Ramos (cell line): ENCODE measurements around the gene CBX7.

ENCODE experiments used
- in situ Hi-C: fragments of 300-500 bp; cut with MboI; formaldehyde crosslinking; loops from one replicate; pipeline ENCODE4 v1.14.3; 2022; ENCODE audit warnings: low sequenced_read_pairs; ENCODE audit not compliant: unreplicated experiment

Gene CBX7

DNA sequence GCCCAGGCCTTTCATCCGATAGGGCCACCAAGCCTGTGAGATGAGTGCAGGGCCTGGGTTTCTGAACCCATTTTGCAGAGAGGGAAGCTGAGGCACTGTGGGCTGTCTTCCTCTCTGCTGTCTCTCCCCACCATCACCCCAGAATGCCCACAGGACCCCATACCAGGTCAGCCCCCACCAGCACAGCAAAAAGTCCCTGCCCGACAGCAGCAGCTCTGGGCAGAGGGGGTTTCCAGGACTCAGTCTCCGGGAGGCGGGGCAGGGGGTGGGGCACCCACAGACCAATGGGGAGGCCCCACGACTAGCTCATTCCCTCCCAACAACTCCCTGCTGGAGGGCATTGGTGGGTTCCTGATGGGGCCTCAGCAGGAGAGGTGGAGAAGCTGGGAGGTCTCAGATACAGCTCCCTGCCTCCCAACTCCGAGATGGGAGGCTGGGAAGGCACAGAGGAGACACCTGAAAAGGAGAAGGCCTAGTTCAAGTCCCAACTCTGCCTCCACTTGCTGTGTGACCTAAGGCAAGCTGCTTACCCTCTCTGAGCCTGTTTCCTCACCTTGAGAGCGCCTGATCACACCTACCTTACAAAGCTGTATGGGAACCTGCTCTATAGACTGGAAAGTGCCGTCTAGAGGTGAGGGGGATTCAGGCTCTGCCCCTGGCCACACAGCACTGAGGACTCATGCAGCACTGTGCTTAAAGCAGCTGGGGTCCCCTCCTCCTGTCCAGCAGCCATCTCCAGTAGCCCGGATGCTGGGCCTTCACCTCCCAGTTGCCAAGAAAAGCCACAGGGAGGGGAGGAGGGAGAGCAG lies 3.5 kb downstream of the CBX7 start:
- in situ Hi-C loops: no loop called here

DNA sequence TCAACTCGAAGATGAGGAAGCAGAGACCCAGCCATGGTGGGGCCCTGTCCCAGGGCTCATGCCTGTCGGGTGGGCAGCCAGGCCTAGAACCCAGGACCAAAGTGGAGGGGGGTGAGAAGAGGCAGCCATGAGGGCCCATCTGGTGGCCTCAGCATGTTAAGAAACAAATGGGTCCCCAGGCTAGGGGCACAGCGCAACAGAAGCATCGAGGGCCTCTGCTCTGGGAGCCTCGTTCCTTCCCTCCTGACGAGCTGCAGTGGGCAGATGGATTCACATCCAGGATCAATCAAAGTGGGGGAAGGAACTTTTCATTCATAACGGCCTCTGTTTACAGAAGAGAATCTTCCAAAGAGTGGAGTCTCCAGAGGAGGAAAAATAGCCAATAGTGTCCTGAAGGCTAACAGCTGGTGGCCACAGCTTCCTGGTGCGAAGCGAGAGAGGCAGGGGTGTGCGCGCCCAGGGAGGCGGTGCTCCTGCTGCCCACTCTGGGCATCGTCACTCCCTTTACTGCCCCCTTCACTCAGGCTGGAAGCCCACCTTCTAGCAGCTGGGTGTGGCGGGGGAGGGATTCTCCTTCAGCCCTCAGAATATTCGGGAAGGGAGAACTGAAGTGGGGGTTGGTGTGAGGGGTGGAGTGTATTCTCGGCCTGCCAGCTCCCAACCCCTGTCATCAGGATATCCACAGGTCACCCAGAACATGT lies 4.3 kb downstream of the CBX7 start:
- in situ Hi-C loops: no loop called here

DNA sequence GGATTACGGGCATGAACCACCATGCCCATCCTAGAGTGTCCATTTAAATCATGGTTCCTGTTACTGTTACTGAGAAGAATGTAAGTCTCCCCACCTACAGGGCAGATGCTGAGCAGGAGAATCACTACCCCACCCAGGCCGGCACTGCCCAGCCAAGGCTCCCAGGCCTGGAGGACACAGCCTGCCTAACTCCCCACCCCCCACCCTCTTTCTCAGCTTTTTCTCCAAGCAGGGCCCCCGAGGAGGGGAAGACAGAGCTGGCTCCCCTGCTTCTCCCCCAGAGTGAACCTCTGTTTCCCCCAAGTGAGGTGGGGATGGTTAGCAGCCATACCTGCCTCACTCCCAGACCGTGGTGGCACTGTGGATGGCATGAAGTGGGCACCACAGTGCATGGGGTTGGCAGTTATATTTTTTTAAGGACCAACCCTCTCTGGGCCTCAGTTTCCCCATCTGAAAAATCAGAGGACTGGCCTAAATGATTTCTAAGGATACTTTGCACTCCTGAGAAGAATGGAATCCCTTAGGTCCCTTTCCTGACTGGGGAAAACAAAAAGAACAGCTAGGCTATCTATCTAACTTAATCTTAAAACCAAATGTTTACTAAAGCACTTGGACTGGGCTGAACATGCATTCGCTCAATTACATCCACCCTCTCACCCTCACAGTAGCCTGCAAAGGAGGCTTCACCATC lies 5.0 kb downstream of the CBX7 start:
- in situ Hi-C loops: no loop called here

GRCh38 chr22:39146256-39147101 lies 6.0 kb downstream of the CBX7 start:
- in situ Hi-C loops: no loop called here

DNA sequence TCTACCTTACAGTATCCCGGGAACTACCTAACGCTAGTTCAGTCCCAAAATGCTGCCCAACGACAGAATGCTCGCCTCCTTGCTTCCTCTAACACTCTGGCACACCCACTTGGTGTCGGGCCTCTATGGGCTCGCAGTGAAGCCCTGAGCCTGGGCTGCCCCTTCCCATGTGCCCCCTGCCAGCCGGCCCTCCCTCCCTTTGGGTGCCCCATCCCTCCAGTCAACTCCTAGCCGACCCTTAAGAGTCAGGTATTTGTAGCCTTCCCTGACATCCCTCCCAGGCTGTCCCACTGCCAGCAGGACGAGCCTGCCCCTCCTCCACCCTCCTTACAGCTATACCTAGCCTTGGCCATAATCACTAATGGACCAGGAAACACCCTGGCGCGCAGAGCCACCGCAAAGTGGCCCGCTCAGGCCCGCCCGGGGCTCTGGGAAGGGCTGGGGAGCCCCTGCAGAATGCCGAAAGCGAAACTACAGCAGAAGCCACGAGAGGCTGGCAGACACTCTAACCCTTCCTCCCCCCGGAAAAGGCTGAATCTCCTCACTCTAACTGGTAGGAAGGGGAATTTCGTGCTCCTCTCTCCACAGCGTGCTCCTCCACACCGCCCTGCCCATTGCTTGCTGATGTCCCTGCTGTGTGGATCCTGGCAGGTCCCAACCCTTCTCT lies 8.2 kb downstream of the CBX7 start:
- in situ Hi-C loops: no loop called here

DNA sequence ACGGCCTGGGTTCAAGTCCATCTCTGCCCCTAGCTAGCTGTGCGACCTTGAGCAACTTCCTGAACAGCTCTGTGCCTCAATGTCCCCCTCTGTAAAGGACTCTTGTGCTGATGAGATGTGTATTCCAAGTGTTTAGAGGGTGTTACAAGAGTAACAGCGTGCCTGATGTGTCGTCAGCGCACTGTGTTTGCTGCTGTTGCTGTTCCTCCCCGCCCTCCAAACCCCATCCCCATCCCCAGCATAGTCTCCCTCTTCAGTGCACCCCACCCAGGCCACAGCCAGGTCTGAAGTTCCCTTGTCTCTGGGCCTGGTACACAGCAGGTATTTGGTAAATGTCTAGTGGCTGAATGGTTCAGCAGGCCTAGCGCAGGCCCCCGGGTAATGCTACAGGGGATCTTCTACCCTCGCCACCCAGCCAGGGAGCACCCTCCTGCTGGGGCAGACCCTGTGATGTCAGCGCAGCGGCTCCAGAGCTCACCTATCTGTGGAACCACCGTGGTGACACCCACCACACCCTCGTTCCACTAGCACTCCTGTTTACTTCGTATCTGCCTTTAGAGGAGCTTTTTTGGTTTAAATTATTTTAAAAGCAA lies 10.3 kb downstream of the CBX7 start:
- in situ Hi-C loops: no loop called here

DNA sequence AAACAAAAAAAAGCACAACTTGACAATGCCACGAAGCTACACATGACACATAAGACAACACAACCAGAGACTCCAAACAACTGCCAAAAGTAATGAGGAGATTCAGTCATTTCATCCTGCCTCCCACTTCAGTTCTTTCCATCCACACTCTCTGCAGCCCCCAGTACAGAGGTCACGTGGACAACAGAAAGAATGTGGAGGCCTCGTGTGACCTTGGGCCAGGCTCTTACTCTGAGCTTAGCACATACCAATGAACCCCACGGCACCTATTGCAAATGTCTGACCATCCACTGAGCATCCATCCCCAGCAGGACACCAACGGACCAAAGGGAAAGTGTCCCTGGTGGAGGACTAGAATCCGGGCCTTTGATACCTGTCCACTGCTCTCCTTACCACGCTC lies 12.5 kb downstream of the CBX7 start:
- in situ Hi-C loops: no loop called here

- in situ Hi-C loops: no loop called here
Measured at GRCh38 chr22:39138357-39138997, 14.0 kb downstream of the CBX7 start.

- in situ Hi-C loops: no loop called here
Measured at GRCh38 chr22:39136317-39136716, 16.2 kb downstream of the CBX7 start.

- in situ Hi-C loops: no loop called here
Measured at GRCh38 chr22:39135092-39135896, 17.2 kb downstream of the CBX7 start.

DNA sequence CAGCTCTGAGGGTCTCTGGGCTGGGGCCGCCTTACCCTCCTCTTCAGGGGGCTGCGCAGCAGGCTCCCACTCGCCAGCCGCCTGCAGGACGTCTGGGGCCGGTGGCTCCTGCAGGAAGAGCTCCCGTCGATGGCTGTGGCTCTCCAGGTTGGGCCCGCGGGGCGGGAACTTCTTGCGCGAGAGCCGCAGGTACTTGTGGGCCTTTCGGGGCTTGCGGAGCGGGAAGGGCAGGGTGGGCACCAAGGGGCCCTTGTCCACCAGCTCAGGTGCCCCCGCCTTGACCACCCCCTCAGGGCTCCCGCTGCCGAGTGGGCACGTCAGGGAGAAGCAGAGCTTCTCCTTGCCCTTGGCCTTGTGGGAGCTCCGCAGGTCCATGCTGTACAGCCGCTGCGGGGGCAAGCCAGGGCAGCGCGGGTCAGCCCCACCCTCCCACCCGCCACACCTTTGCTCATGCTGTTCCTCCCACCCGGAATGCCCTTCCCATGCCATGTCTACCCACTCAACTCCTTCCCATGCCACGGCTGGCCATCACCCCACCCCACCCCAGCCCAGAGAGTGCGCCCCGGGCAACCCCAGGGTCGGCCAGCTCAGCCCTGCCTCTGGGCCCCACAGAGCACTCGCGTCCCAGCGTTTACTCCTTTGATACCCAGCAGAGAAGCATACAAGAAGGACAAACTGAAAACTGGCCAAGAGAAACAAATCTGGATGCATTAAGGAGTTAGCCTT lies 18.0 kb downstream of the CBX7 start:
- in situ Hi-C loops: no loop called here

DNA sequence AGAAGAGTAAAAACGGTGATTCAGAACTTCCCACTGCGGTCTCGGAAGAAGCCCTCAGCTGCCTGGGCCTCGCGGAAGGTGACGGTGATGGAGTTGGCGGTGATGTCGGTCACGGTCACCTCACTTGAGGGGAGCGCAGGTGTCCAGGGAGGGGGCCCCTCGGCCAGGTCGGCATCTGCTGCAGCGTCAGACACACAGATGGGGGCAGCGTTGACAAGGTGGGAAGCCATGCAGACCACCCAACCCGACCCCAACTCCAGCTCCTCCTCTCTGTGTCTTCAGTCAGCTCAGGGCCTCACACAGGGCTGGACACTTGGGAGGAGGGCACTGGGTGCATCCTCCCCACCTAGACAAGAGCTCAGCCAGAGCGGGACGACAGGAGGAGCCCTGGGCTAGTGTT lies 18.6 kb downstream of the CBX7 start:
- in situ Hi-C loops: no loop called here

GRCh38 chr22:39132871-39133524 lies 19.5 kb downstream of the CBX7 start:
- in situ Hi-C loops: no loop called here

- in situ Hi-C loops: no loop called here
Measured at GRCh38 chr22:39132281-39132680, 20.2 kb downstream of the CBX7 start.

- in situ Hi-C loops: no loop called here
Measured at GRCh38 chr22:39130892-39131855, 21.3 kb downstream of the CBX7 start.

DNA sequence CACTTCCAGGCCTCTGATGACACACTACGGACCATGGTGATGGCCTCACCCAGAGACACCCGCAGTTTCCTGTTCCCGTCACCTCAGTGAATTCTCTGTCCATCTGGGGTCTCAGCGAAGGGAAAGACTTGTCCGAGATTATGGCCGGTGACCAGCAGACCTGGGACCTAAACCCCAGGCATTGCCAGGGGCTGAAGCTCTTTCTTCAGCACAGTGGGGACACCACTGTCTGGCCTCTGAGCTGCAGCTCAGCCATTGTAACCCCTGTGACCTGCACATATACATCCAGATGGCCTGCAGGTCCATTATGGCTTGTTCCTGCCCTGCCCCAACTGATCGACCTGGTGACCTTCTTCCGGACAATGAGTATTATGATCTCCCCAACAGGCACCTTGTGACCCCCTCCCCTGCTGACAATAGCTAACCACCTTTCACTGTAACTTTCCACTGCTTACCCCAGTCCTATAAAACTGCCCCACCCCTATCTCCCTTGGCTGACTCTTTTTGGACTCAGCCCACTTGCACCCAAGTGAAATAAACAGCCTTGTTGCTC lies 22.3 kb downstream of the CBX7 start:
- in situ Hi-C loops: no loop called here
